ENCODE data around the gene ATF7IP2.

The ATF7IP2 gene

GRCh38 chr16:10518479-10519041 is 132.7 kb downstream of the ATF7IP2 start:
- no peak for DNase-seq

- no peak for DNase-seq
These were observed 133.4 kb downstream of the ATF7IP2 start for GRCh38 chr16:10519297-10519696.

GRCh38 chr16:10519929-10520868 is 134.3 kb downstream of the ATF7IP2 start:
- no peak for DNase-seq

- DNase-seq = no peak
These were observed 135.2 kb downstream of the ATF7IP2 start for GRCh38 chr16:10520869-10521578.

GRCh38 chr16:10521681-10522274 is 135.9 kb downstream of the ATF7IP2 start:
- no peak for DNase-seq

- DNase-seq = no peak
These were observed 137.1 kb downstream of the ATF7IP2 start for GRCh38 chr16:10522966-10523365.

GRCh38 chr16:10525214-10525825 is 139.5 kb downstream of the ATF7IP2 start:
- no peak for DNase-seq

- no peak for DNase-seq
These were observed 141.1 kb downstream of the ATF7IP2 start for GRCh38 chr16:10526962-10527361.

GRCh38 chr16:10528635-10529034 is 142.8 kb downstream of the ATF7IP2 start:
- no peak for DNase-seq

GRCh38 chr16:10529895-10530669 is 144.2 kb downstream of the ATF7IP2 start:
- DNase-seq = no peak

GRCh38 chr16:10530685-10531084 is 144.8 kb downstream of the ATF7IP2 start:
- DNase-seq = no peak

GRCh38 chr16:10531582-10531981 is 145.7 kb downstream of the ATF7IP2 start:
- no peak for DNase-seq
